Measurements from ENCODE around the gene NSMCE1. TPM values are rescaled to one million over a fixed set of nuclear protein-coding genes. Genes with fewer than 3 reads are reported as not detected.

The NSMCE1 gene
- total and polyA plus RNA-seq, 2 of the 4 experiments (the other 2 are of a cell fraction) = 47.5 to 120 TPM

GRCh38 chr16:27269300-27270150, 953 bp upstream of the NSMCE1 start:
- intact Hi-C loops (cut with micrococcal nuclease) (loop anchor here (5.0 kb wide), 1 partner anchor 43 kb away; the partner anchor contains the start of gene IL4R), dilution Hi-C loops (cut with HindIII; ENCODE audit: low sequenced_read_pairs, unreplicated experiment) (no loop called here), in situ Hi-C loops (cut with MboI; ENCODE audit: low sequenced_read_pairs) (loop anchor here (5.0 kb wide), 1 partner anchor 43 kb away; the partner anchor contains the start of gene IL4R)
- Histone ChIP-seq H4K91ac (ENCODE audit: insufficient read depth, low read depth, low read length) (peak overlapping the region; percentile 47), H4K5ac (ENCODE audit: low read depth, low read length) (peak overlapping the region; percentile 84), H2BK120ac (ENCODE audit: low read depth, low read length) (peak overlapping the region; percentile 92; the same call in 1 of the 2 replicates), H3K18ac (ENCODE audit: low read depth, low read length) (no peak overlapping the region), H2AK5ac (ENCODE audit: low read depth, low read length) (peak overlapping the region; percentile 54), H4K20me1 (ENCODE audit: insufficient read depth, low read length) (no peaks in the 10 kb centered on the region), H3K36me3 (ENCODE audit: control insufficient read depth, insufficient read depth, low read length) (no peaks in the 10 kb centered on the region), H4K8ac (ENCODE audit: low read depth in 2 of 2, low read length in 2 of 2) (peak overlapping the region; percentile 100), H3K4me2 (ENCODE audit: low read depth, low read length) (peak overlapping the region; percentile 80), H3K27me3 (ENCODE audit: control insufficient read depth, insufficient read depth, low read length) (no peaks in the 10 kb centered on the region), H3K4ac (ENCODE audit: low read depth, low read length) (peak overlapping the region; percentile 99), H3K9ac (ENCODE audit: low read depth, low read length) (no peak overlapping the region), H2BK20ac (ENCODE audit: low read depth, low read length) (0 out of 2 replicates have a peak overlapping the region, but pooled peaks have one; percentile 12), H2BK15ac (ENCODE audit: low read depth, low read length) (no peak overlapping the region; the same call in 2 of the 3 replicates), H3K79me1 (ENCODE audit: low read depth in 1 of 2, low read length in 2 of 2) (peaks cover 16 to 39% of the 10 kb centered on the region in 2 experiments), H3K56ac (ENCODE audit: extremely low read depth, insufficient read depth, low read length) (no peak overlapping the region), H3K14ac (replicated peaks; ENCODE audit: low read depth, low read length) (0 out of 2 replicates have a peak overlapping the region, but pooled peaks have one; percentile 99), H2AK9ac (replicated peaks; ENCODE audit: low read depth, low read length, poor library complexity) (no peak overlapping the region), H2BK5ac (ENCODE audit: low read depth, low read length, poor library complexity, severe bottlenecking) (no peak overlapping the region), H3K23ac (ENCODE audit: low read depth, low read length) (no peak overlapping the region; the same call in 1 of the 2 replicates), H3K9me3 (ENCODE audit: control insufficient read depth, insufficient read depth, low read length) (no peaks in the 10 kb centered on the region), H3K27ac (ENCODE audit: insufficient read depth, low read length) (no peak overlapping the region), H3K4me3 (ENCODE audit: insufficient read depth, low read depth, low read length) (no peak overlapping the region), H3K9me1 (ENCODE audit: insufficient read depth, low read length) (peaks cover 17% of the 10 kb centered on the region), H3K4me1 (ENCODE audit: control insufficient read depth, insufficient read depth, low read length) (peaks cover 4% of the 10 kb centered on the region), H2AFZ (replicated peaks; ENCODE audit: low read length, poor library complexity) (no peak overlapping the region)
- TF ChIP-seq ELK1 (IDR thresholded peaks at IDR 0.05; ENCODE audit: borderline replicate concordance, low read depth, low read length) = no peak
- TF ChIP-seq CHD1 (IDR thresholded peaks at IDR 0.05; ENCODE audit: low read depth, low read length) = no peak
- TF ChIP-seq RFX5 (IDR thresholded peaks at IDR 0.05; ENCODE audit: low read depth, low read length) = no peak
- no peak for TF ChIP-seq CTCF (conservative IDR thresholded peaks at IDR 0.05; ENCODE audit: low read depth, low read length)
- TF ChIP-seq POLR2A (IDR thresholded peaks at IDR 0.05; ENCODE audit: low read depth, low read length) = no peak
- WGBS, 2 experiments (ENCODE audit: extremely low coverage in 2 of 2, insufficient read length in 1 of 2) = 81% methylated on average over 4 of the region's 9 CpGs; no CpG with 5 or more reads in 1 of the 2 experiments
- BruUV-seq (replicated peaks) = no TSS peak
- ATAC-seq (ENCODE audit: low read depth) (no peak), DNase-seq (no peak)
- POLR2A ChIA-PET (ENCODE audit: unreplicated experiment) = no interaction called here
- CTCF ChIA-PET = no interaction called here
